GM19043 (cell line): ENCODE results near the gene GCLM.
"Not testable (repeated sequence)": the region's sequence is repeated elsewhere in the genome, so short reads cannot be mapped to it uniquely, and the experiment has no call there.

ENCODE experiments used
- ATAC-seq: cut with Tn5 transposase; IDR thresholded peaks from one replicate; pipeline ENCODE4 v1.9.1; 2021; ENCODE audit warnings: low read depth; ENCODE audit not compliant: unreplicated experiment

GCLM gene, protein sequence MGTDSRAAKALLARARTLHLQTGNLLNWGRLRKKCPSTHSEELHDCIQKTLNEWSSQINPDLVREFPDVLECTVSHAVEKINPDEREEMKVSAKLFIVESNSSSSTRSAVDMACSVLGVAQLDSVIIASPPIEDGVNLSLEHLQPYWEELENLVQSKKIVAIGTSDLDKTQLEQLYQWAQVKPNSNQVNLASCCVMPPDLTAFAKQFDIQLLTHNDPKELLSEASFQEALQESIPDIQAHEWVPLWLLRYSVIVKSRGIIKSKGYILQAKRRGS

DNA sequence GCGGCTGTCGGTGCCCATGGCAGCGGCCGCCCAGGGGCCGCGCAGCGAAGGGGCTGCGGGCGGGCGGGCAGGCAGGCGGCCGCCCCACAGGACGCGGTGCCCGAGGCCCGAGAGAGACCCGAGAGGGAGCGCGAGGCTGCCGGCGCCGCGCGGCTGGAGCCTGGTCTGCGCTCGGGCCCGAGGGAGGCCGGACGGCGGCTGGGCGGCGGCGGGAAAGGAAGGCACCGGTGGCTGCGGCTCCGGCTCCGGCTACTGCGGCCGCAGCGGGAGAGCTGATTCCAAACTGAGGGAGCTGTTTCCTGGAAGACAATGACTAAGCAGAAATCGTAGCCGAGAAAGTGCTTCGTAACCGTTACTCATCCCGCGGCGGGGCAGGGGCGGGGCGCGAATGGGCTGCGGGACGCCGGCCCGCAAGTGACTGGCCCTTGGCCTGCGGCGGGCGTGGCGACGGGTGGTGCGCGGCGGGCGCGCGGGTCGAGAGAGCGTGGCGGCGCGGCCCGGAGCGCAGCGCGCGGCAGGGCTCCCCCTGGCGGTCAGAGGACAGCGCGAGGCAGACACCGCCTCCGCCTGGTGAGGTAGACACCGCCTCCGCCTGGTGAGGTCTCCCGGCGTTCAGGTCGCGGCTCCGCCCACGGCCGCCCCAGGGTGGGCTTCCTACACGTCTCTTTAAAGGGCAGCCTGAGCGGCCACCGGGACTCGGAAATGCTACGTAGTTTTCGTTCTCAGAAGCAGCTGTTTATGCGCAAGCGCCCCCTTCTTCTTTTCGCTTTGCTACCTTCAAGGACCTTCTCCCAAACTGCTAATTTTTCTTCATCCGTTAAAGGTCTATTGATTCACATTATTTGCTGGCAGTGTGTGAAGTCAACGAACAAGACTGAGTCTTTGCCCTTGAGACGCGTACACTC lies at the start of gene GCLM:
GCLM (minus strand) TSS at position 285 of the 905 bp plus-strand sequence; CDS start at position 18, 267 bp downstream.
- ATAC-seq, result peak; percentile 91

DNA sequence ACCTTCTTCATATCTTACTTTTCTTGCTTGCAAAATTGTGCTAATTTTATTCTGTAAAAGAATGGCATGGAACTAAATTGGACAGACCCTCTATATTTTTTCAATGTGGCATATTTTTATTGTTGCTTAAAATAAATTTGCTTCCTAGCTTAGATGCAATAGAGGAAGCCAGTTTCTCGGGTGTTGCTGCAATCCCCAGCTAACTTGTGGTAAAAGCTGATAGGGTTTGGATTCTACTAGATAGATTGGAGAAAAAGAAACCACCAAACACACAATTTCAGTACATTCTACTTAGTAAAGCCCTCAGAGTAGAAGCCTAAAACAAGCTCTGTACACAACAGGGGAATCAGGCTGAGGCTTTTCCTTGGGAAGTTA lies 49.5 kb upstream of the GCLM start:
- ATAC-seq, result no peak

DNA sequence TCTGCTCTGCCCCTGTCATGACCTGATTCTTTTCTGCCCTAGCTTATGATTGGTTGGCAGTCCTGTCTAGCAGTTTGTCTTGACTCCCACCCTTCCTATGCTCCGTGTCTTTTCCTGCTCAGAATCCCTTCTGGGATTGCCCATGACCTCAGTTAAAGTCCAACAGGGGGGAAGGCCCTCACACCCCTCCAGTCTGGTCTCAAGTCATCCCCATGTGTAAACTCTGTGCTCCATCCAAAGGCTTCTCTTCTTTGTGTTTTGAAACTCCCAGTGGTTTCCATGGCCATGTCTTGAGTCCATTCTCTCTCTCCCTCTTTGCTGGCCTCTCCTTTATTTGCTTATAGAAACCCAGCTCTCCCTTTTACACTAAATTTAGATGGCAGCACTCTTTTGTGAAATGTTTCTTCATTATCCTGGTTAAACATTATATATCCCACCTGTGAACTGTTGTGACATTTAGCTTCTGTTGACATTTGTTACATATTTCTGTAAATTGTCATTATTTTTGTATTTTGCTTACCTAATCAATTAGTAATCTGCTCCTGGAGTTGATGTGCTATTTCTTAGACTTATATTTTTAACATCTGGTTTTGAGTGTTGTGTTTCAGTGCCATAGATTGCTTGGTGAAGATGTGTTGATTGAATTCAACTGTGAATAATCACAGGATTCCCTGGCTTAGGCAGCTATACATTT lies 48.9 kb upstream of the GCLM start:
- ATAC-seq, result no peak

DNA sequence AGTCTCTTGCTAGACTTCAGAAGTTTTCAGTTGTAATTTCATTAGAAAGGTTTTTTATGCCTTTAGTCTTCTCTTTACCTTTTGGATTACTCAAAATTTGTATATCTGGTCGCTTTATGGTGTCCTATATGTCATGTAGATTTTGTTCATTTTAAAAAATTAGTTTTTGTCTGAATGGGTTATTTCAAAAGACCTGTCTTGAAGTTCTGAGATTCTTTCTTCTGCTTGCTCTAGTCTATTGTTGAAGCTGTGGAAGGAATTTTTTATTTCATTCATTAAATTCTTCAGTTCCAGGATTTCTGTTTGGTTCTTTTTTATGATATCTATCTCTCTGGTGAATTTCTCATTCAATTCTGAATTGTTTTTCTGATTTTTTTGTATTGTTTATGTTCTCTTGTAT lies 46.5 kb upstream of the GCLM start:
- ATAC-seq, result no peak

DNA sequence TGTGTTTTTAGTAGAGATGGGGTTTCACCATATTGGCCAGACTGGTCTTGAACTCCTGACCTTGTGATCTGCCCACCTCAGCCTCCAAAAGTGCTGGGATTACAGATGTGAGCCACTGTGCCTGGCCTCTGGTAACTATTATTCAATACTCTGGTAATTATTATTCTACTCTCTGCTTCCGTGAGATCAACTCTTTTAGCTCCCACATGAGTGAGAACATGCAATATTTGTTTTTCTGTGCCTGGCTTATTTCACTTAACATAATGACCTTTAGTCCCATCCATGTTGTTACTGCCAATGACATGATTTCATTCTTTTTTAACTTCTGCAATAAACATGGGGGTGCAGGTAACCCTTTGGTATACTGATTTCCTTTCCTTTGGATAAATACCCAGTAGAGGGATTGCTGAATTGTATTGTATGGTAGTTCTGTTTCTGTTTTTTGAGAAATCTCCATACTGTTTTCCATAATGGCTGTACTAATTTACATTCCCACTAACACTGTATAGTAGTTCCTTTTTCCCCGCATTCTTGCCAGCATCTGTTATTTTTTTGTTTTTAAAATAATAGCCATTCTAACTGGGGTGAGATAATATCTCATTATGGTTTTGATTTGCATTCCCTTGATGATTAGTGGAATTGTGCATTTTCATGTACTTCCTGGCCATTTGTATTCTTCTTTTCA lies 37.9 kb upstream of the GCLM start:
- not testable (repeated sequence) for ATAC-seq

DNA sequence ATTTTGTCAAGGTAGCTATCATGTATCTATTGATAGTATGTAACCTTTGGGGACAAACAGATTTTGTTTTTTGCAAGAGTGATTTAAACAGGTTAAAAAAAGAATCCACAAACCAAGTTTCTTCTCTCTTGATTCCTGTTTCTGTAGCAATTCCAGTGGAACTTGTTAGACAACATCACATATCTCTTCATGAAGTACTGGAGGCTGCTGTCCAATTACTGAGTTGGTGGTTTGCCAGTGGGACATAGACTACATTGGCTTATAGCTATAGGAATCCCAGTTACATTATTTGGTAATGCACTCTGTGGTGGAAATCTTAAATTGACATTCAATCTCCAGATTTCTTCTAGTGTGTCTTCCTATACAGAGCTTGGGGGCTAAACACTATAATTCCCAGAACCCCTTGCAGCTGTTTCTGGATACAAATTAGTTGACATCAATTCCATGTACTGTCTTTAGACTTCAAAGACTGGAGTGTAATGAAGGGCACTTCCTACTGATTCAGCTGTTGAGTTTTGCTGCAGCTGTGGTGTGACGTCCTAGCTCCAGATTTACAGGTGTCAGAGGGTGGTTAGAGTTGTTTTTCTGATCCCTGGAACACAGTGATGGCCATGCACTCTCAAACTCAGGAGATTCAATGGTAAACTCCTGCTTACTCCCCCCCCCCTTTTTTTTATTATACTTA lies 29.4 kb upstream of the GCLM start:
- ATAC-seq, result no peak

DNA sequence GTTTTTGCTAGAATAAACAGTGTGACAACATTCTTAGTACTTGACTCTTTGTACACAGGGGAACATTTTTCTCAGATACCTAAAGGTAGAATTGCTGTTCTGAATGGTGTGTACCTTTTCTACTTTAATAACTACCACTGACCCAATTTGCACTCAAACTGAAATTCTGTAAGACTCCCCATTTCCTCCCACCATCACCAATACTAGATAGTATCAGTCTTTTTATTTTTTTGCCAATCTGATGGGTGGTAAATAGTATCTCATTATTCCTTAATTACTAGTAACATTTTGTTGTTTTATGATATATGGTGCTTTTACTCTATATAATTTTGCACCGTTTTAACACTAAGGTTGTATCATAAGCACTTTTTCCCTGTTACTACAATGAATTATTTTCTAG lies 28.8 kb upstream of the GCLM start:
- ATAC-seq, result no peak

DNA sequence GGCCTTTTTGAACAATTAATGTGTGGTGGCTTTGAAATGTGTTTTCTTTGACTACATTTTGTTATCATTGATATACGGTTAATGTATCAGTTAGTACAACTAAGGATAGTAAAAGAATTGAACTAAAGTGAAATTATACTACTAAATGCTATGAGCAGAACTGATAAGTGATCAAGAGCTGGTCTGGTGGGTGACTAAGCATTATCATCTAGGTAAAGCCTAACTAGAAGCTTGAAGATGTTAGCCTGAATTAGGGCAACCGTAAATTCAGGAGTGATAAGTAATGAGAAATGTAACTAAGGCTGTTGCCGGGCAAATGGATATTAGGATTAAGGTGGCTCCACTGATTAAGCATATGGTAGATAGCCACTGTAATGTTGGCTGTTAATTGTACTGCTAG lies 16.0 kb upstream of the GCLM start:
- ATAC-seq, result no peak

DNA sequence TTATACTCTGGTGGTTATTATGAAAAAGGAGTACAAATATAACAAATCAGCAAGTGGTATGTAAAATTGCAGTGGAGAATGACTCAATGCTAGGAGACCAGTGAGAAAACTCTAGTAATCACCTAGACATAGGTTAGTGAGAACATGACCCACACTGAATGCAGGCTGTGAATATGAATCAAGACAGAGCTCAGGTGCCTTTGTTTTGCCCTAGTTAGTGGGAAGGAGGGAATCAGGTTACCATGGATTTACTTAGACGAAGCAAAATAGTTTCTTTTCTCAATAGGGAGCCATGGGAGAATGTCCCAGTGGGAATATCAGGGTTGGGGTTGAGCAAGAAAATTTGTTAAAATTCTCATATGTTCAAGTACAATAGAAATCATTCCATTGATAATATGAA lies 10.6 kb upstream of the GCLM start:
- ATAC-seq, result no peak

DNA sequence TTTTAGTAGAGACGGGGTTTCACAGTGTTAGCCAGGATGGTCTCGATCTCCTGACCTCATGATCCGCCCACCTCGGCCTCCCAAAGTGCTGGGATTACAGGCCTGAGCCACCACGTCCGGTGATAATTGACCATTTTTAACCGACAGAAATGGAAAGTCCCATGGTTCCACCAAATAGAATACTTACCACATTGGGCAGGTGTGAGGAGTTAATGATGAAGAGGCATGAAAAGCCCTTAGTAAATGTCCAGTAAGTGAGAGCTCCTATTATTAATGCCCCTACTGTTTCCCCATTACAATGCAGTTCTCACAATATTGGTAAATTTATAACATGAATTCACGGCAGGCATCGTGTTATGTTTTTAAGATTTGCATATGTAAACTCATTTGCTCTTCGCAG lies 8.1 kb upstream of the GCLM start:
- no peak for ATAC-seq

DNA sequence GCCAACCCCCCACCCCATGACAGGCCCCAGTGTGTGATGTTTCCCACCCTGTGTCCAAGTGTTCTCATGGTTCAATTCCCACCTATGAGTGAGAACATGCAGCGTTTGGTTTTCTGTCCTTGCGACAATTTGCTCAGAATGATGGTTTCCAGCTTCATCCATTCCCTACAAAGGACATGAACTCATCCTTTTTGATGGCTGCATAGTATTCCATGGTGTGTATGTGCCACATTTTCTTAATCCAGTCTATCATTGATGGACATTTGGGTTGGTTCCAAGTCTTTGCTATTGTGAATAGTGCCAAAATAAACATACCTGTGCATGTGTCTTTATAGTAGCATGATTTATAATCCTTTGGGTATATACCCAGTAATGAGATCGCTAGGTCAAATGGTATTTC lies 1.6 kb upstream of the GCLM start:
- ATAC-seq, result not testable (repeated sequence)

DNA sequence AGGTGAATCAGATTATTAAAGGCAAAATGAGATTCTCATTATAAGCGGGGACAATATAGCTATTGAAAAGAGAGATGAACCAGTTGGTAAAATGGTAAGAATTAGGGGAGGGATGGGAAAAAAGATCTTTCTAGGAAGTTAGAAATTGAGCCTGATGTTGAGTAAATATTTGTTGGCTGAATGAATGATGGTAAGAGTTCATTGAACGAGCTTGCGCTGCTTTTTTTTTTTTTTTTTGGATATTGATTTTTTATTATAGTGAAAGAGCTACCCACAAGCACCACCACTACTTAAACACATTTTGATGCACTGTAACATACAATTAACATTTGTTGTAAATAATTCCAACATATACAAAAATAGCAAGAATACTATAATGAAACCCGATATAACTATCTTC lies 1.1 kb upstream of the GCLM start:
- no peak for ATAC-seq

DNA sequence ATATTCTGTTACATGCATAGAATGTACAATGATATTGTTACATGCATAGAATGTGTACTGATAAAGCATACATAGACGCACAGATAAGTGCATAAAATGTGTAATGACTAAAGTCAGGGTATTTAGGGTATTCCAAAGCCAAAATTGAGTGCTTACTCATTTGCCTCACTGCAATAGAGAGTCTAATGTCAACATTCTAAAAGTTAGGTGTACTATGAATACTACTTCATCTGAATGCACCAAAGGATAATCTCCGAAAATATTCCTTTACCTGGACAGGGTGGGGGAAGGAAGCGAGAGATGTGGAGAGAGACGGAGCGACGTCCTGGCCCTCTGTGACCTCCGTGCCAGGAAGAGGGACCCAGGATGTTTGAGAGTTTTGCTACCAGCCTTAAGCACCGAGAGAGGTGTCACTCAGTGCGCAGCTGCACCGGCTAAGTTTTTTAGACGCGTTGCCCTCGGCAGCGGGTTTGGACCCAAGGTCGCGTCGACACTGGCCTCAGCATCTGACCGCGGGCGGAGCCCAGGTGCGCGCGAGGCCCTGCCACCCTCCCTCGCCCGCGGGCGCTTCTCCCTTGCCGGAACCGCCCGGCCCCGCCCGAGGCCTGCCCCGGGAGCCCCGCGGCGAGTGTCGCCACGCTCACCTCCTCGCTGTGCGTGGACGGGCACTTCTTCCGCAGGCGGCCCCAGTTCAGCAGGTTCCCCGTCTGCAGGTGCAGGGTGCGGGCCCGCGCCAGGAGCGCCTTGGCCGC lies 660 bp downstream of the GCLM start:
- ATAC-seq, result peak; percentile 23

DNA sequence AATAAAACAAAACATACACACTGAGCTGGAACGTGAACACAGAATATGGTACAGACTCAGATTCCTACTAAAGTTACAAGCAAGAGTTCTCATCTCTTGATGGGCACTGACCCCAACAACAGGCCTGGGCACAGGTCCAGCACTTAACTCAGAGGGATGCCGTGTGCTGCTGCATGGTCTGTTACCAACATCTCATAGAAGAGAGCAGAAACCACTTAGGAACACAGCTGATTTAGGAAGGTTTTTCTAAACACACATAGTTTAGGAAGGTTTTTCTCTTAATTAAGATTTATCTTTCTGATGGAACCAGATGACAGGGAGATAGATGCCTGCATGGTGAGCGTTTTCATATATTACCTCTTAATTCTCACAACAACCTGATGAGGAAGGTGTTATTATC lies 1.5 kb downstream of the GCLM start:
- ATAC-seq, result no peak

DNA sequence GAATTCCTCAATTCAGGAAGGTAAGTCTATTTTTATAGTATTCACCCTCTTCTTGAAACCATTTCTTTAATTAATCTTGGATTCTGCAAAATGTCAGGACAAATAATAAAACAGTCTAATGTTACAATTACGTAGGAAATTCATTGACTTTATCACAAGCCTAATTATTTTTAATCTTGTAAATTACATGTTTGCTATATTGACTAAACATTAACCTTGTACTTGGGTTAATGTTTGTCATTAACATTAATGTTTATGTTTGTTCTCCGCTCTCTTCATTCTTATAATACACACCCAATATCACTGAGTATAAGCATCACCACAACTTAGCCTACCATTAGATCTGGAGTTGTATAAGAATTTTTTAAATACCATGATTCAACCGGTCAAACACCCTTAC lies 2.8 kb downstream of the GCLM start:
- ATAC-seq, result no peak

DNA sequence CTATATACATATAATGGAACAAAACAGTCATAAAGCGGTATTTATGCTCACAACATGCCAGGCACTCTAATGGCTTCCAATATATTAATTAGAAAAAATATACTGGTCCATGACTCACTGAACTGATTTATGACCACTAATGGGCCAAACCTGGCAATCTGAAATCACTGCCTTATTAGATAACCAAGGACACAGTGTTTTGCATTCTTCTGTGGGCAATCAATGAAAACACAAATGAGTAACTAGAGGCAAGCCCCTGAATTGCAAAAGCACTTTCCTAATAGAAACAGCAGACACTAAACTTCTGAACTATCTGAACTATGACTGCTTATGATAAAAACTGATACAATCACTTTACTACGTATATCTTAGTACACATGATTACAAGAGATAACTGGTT lies 3.5 kb downstream of the GCLM start:
- ATAC-seq, result no peak

DNA sequence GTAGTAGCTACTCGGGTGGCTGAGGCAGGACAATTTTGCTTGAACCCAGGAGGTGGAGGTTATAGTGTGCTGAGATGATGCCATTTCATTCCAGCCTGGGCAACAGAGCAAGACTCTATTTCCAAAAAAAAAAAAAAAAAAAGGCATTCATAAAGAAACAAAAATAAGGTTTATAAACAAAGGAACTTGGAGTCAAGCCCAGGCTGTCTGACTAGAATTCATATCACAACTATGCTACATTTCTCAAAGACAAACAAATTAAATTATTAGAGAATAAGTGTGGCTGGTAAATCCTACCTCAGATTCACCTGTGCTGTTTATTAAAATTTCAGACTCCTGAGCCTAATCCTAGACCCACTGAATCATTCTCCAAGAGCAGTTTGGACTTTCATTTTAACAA lies 4.2 kb downstream of the GCLM start:
- no peak for ATAC-seq

DNA sequence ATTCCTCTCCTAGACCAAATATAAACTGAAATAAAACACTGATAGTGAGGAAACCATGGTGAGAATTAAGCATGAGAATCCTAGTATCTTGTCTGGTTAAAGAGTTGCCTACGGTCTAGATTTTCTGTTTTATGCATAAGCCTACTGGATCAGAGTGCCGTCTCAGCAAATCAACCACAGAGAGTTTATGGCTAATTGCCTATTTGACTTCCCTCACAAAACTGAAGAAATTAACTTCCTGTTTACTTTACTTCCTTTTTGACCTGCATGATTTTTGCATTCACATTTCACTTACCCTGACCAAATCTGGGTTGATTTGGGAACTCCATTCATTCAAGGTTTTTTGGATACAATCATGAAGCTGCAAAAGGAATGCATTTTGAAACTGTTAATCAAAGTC lies 5.0 kb downstream of the GCLM start:
- ATAC-seq, result no peak

DNA sequence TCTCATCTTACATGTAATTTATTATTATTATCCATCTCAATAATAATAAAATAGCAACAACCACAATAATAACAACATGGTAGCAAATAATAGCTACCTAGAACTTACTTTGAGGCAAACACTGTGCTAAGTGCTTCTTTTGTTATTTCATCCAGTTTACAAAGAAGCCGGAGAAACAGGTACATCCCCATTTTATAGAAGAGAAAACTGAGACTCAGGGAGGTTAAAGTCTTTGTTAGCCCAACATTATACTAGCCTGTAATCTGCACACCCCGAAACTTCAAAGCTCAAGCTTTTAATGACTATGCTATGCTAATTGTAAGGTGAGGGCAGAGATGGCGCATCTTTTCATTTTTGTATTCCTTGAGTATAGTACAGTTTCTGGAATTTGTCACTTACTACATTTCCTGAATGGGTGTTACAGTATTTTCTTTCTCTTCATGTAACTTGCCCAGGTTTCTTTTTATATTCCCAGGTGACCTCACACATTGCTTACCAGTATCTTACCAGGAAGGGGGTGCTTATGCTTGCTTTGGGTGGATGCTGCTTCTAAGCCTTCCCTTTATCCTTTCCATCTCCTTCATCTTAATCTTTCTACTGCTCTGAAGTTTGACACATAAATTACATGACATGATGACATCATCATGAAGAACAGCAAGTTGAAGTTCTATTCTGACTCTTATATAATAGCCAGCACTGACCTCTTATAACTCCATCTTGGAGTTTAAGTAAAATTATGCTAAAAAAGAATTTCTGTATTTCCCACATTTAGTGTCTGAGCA lies 8.3 kb downstream of the GCLM start:
- ATAC-seq, result no peak
